GM12878 (cell line): ENCODE data around the gene IRF9. TPM values are rescaled to one million over a fixed set of nuclear protein-coding genes. Genes with fewer than 3 reads are reported as not detected.

Experiments used
- CBFB ChIP-seq: IDR thresholded peaks from 2 replicates; pipeline ENCODE4 v1.6.1; 2016; ENCODE audit warnings: antibody characterized with exemption, low read depth
- CBX3 ChIP-seq: fragments of 200-600 bp; sonication (generic); IDR thresholded peaks from 2 replicates; pipeline ENCODE4 v1.6.1; 2016; ENCODE audit warnings: low read depth, borderline replicate concordance
- CTCF ChIP-seq, 3 experiments: IDR thresholded peaks in 2 of 3; conservative IDR thresholded peaks in 1 of 3; 2 replicates each; pipeline ENCODE4 v1.5.1; 2011; ENCODE audit warnings: low read depth in 3 of 3, low read length in 3 of 3, mild to moderate bottlenecking in 3 of 3, control low read depth in 2 of 3, moderate library complexity in 2 of 3, inconsistent platforms in 1 of 3, mixed read lengths in 1 of 3; ENCODE audit not compliant: control insufficient read depth in 2 of 3, insufficient read depth in 1 of 3; ENCODE audit errors: extremely low read depth in 1 of 3
- EED ChIP-seq: sonication (generic); IDR thresholded peaks from 2 replicates; pipeline ENCODE4 v1.6.1; 2016; ENCODE audit warnings: antibody characterized with exemption, low read depth
- ETV6 ChIP-seq, 2 experiments: fragments of 450-650 bp in 1 of 2; IDR thresholded peaks in 1 of 2; conservative IDR thresholded peaks in 1 of 2; 2 replicates each; pipeline ENCODE4 v1.6.1; 2014; ENCODE audit warnings: antibody characterized with exemption in 1 of 2, borderline replicate concordance in 1 of 2, low read depth in 1 of 2, mild to moderate bottlenecking in 1 of 2, moderate library complexity in 1 of 2
- EZH2 ChIP-seq: IDR thresholded peaks from 2 replicates; pipeline ENCODE4 v1.6.1; 2012; ENCODE audit warnings: low read depth, mild to moderate bottlenecking, control low read depth, inconsistent platforms, low read length, borderline replicate concordance; ENCODE audit not compliant: control insufficient read depth
- FOXK2 ChIP-seq: fragments of 450-650 bp; IDR thresholded peaks from 2 replicates; pipeline ENCODE4 v1.6.1; 2017; ENCODE audit warnings: mild to moderate bottlenecking, moderate library complexity
- HDAC6 ChIP-seq: fragments of 200-600 bp; sonication (generic); IDR thresholded peaks from one replicate; pipeline ENCODE4 v1.8.0; 2017; ENCODE audit warnings: antibody characterized with exemption; ENCODE audit not compliant: unreplicated experiment
- HDGF ChIP-seq: fragments of 450-650 bp; IDR thresholded peaks from 2 replicates; pipeline ENCODE4 v1.6.1; 2016; ENCODE audit warnings: antibody characterized with exemption
- JUND ChIP-seq: IDR thresholded peaks from 2 replicates; pipeline ENCODE4 v1.6.1; 2012; ENCODE audit warnings: low read depth, mild to moderate bottlenecking, low read length, improper control_type of control experiment, moderate library complexity
- KDM1A ChIP-seq: fragments of 200-600 bp; sonication (generic); IDR thresholded peaks from 2 replicates; pipeline ENCODE4 v1.6.1; 2016; ENCODE audit warnings: borderline replicate concordance
- MLLT1 ChIP-seq: fragments of 450-650 bp; IDR thresholded peaks from 2 replicates; pipeline ENCODE4 v1.6.1; 2016; ENCODE audit warnings: mild to moderate bottlenecking
- NFXL1 ChIP-seq: fragments of 450-650 bp; IDR thresholded peaks from 2 replicates; pipeline ENCODE4 v1.6.1; 2017; ENCODE audit warnings: antibody characterized with exemption, mild to moderate bottlenecking, borderline replicate concordance
- NR2C1 ChIP-seq: fragments of 450-650 bp; IDR thresholded peaks from 2 replicates; pipeline ENCODE4 v1.6.1; 2017; ENCODE audit warnings: antibody characterized with exemption, mild to moderate bottlenecking, moderate library complexity
- NR2C2 ChIP-seq: IDR thresholded peaks from 2 replicates; pipeline ENCODE4 v1.6.1; 2011; ENCODE audit warnings: borderline replicate concordance, low read depth; ENCODE audit not compliant: control insufficient read depth, insufficient read length
- NR2F1 ChIP-seq: fragments of 450-650 bp; conservative IDR thresholded peaks from 2 replicates; pipeline ENCODE4 v1.6.1; 2017; ENCODE audit warnings: mild to moderate bottlenecking
- PBX3 ChIP-seq: IDR thresholded peaks from 2 replicates; pipeline ENCODE4 v1.6.1; 2011; ENCODE audit warnings: mild to moderate bottlenecking, low read depth, low read length, moderate library complexity; ENCODE audit not compliant: insufficient replicate concordance
- RELA ChIP-seq: fragments of 450-650 bp; IDR thresholded peaks from 2 replicates; pipeline ENCODE4 v1.8.0; 2014; ENCODE audit warnings: borderline replicate concordance; ENCODE audit not compliant: partially characterized antibody
- SMAD5 ChIP-seq: IDR thresholded peaks from 2 replicates; pipeline ENCODE4 v1.6.1; 2016; ENCODE audit warnings: antibody characterized with exemption, low read depth
- SP1 ChIP-seq: IDR thresholded peaks from one replicate; pipeline ENCODE4 v1.6.1; 2011; ENCODE audit warnings: low read depth, low read length
- SREBF2 ChIP-seq: IDR thresholded peaks from 2 replicates; pipeline ENCODE4 v1.6.1; 2012; ENCODE audit warnings: mild to moderate bottlenecking, low read length
- SRF ChIP-seq, 2 experiments: IDR thresholded peaks; 2 replicates each; pipeline ENCODE4 v1.6.1; 2011; ENCODE audit warnings: low read depth in 2 of 2, low read length in 2 of 2, mild to moderate bottlenecking in 1 of 2, moderate library complexity in 1 of 2
- TARDBP ChIP-seq: IDR thresholded peaks from 2 replicates; pipeline ENCODE4 v1.6.1; 2016; ENCODE audit warnings: borderline replicate concordance
- ZBTB33 ChIP-seq: fragments of 450-650 bp; IDR thresholded peaks from 2 replicates; pipeline ENCODE4 v1.6.1; 2017; ENCODE audit warnings: mild to moderate bottlenecking
- ZNF274 ChIP-seq: IDR thresholded peaks from one replicate; pipeline ENCODE4 v1.8.0; 2011; ENCODE audit not compliant: insufficient read length, insufficient read depth
- polyA plus RNA-seq, 11 experiments: library from polyadenylated mRNA; depleted of rRNA in 4 of 11; unstranded in 6 of 11; stranded (reverse) in 5 of 11; fragments of >200 nt; fragmentation: Nextera tagmentation in 4 of 11; fragmentation: Illumina TruSeq in 1 of 11; extraction: Ambion mirVana in 4 of 11; extraction: Trizol in 1 of 11; gene quantifications; 1 replicate in 1 of 11; 2 replicates in 10 of 11; pipeline versions ENCODE4 v1.2.1 to v1.2.3, GENCODE V29; 2011 to 2016; ENCODE audit warnings: inconsistent platforms in 2 of 11, missing spikeins in 2 of 11, low read depth in 1 of 11
- total RNA-seq, 4 experiments: library from RNA; depleted of rRNA in 3 of 4; stranded (reverse); fragments of >200 nt in 3 of 4; fragmentation: Illumina TruSeq in 1 of 4; extraction: Trizol in 1 of 4; gene quantifications; 2 replicates each; pipeline versions ENCODE4 v1.2.1 to v1.2.3, GENCODE V29; 2013 to 2021

The IRF9 gene
- total and polyA plus RNA-seq, 10 of the 15 experiments (the other 5 are each of a cell fraction or from before 2014, with no cell fraction given): 47.6 to 234 (median 148) TPM

- TF ChIP-seq MLLT1 (peak; percentile 58; the same call in 1 of the 2 replicates), ETV6 (conservative IDR thresholded peaks at IDR 0.05 in 1 of 2, IDR thresholded peaks at IDR 0.05 in 1 of 2; ENCODE audit: borderline replicate concordance in 1 of 2, low read depth in 1 of 2) (peak in 1 of 2 experiments; percentile 14; a peak in 1 of 4 replicates), HDGF (no peak), SP1 (peak; percentile 92), NR2C2 (no peak), FOXK2 (peak; percentile 62), EZH2 (no peak), PBX3 (peak; percentile 36), TARDBP (peak; percentile 84), KDM1A (no peak), CBFB (peak; percentile 96; the same call in 1 of the 2 replicates), SMAD5 (peak; percentile 54), SREBF2 (peak; percentile 78), JUND (no peak), EED (peak; percentile 46; the same call in 1 of the 2 replicates), ZBTB33 (no peak), HDAC6 (no peak), ZNF274 (no peak), CTCF (IDR thresholded peaks at IDR 0.05 in 2 of 3, conservative IDR thresholded peaks at IDR 0.05 in 1 of 3; ENCODE audit: control insufficient read depth in 2 of 3, extremely low read depth in 1 of 3, insufficient read depth in 1 of 3, low read depth in 3 of 3, low read length in 3 of 3) (no peak), NR2F1 (no peak; the same call in 1 of the 2 replicates), CBX3 (no peak), SRF (IDR thresholded peaks at IDR 0.05; ENCODE audit: low read depth in 2 of 2, low read length in 2 of 2) (peak; percentile 59 to 95; a peak in 3 of 4 replicates), NR2C1 (peak; percentile 89), NFXL1 (no peak), RELA (peak; percentile 97)
These were observed 27.4 kb downstream of the IRF9 start, which contains the start of gene IPO4 (continued) for GRCh38 chr14:24188251-24189058.
